Adipose tissue (tissue), 3 donors: ENCODE data around the gene CELA1. TPM values are rescaled to one million over a fixed set of nuclear protein-coding genes. Genes with fewer than 3 reads are reported as not detected.

ENCODE experiments used
- H3K27ac ChIP-seq: one replicate; pipeline ENCODE4 v1.5.1; 2013; ENCODE audit warnings: low read depth, low read length
- WGBS, 3 donors: extraction: QIAGEN DNeasy Blood & Tissue Kit; methylation state at CpG; one replicate each; pipeline ENCODE4 v1.1.7; 2013; 5-methylcytosine and 5-hydroxymethylcytosine counted together
- polyA plus RNA-seq, 3 donors: library from polyadenylated mRNA; stranded (reverse); fragments of 200-250 nt; gene quantifications; one replicate each; pipeline ENCODE4 v1.2.3, GENCODE V29; 2013
- donor health status: healthy with polysubstance abuse.
- donor health status: Bipolar disorder and iron deficiency.
- donor health status: healthy.

CELA1 gene
- polyA plus RNA-seq, 3 donors = not detected

- no peak overlapping the region for H3K27ac ChIP-seq
- WGBS, 3 donors = 67 to 86% (median 73%) methylated on average over 2 of the region's 2 CpGs
These were observed 32.3 kb upstream of the CELA1 start for GRCh38 chr12:51378749-51379148.

DNA sequence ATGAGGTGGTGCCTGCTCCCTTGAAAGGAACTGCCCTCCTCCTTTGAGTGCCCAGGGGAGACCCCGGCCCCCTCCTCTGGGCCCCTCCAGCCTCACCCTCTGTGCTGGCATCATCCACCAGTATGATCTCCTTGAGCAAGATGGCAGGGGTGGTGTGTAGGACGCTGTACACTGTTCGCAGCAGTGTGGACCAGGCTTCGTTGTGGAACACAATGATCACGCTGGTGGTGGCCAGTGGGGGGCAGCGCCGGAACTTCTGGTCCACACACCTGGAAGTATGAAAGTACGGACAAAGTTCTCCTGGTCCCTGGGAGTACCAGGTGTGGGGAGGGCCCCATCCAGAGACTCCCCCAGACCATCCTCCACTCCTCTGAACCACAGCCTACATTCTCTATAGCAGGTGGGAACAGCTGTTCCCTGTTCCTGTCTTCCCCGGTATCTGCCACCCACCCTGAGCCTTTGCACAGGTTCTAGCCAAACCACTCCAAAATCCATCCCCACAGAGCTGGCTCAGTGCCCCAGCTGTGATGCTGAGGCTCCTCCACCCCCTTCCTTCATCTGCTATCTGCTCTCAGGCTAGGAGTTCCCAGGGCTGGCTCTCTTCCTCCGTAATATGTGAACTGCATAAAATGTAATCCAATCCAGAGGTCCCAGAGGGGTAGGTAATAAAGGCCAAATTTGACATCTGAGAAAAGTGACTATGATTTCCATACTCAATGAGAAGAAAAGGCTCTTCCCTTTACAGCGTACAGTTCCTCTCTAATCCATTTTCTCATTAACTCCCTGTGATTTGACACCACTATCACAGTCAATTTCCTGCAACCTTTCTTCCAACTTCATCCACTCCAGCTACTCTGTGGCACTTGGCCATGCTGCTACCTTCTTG, 30.9 kb upstream of the CELA1 start:
- 79 to 87% (median 82%) methylated on average over 11 of the region's 11 CpGs for WGBS, 3 donors
- H3K27ac ChIP-seq = no peak overlapping the region

- H3K27ac ChIP-seq = no peak overlapping the region
These were observed 28.4 kb upstream of the CELA1 start for GRCh38 chr12:51374856-51375255.

GRCh38 chr12:51374361-51374760, 27.9 kb upstream of the CELA1 start:
- no peak overlapping the region for H3K27ac ChIP-seq
- 69 to 100% (median 69%) methylated on average over 2 of the region's 2 CpGs for WGBS, 3 donors

More at GRCh38 chr12:51374856-51375255, 28.4 kb upstream of the CELA1 start:
- WGBS, 3 donors = 71 to 80% (median 76%) methylated on average over 5 of the region's 5 CpGs

DNA sequence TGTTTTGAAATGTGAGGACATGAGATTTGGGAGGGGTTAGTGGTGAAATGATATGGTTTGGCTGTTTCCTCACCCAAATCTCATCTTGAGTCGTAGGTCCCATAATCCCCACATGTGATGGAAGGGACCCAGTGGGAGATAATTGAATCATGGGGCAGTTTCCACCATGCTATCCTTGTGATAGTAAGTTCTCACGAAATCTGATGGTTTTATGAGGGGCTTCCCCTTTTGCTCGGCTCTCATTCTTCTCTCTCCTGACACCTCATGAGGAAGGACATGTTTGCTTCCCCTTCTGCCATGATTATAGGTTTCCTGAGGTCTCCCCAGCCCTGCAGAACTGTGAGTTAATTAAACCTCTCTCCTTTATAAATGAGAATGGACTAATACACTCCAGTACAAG, 26.7 kb upstream of the CELA1 start:
- WGBS, 3 donors = 56 to 84% (median 70%) methylated on average over 3 of the region's 3 CpGs
- no peak overlapping the region for H3K27ac ChIP-seq

DNA sequence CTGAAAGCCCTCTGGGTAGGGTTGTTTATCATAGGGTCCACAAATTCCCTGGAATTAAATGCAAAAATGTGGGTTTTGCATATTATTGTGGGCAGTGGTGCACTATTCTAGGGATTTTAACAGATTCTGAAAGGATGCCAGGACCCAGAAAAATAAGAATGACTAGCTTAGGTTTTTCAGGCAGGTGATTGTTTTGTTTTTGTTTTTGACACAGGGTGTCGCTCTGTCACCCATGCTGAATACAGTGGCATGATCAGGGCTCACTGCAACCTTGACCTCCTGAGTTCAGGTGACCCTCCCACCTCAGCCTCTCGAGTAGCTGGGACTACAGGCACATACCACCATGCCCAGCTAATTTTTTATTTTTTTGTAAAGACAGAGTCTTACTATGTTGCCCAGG, 25.5 kb upstream of the CELA1 start:
- no peak overlapping the region for H3K27ac ChIP-seq
- 77 to 97% (median 90%) methylated on average over 2 of the region's 2 CpGs for WGBS, 3 donors

GRCh38 chr12:51371295-51371953, 24.9 kb upstream of the CELA1 start:
- 52 to 57% (median 55%) methylated on average over 8 of the region's 8 CpGs for WGBS, 3 donors

GRCh38 chr12:51370667-51371066, 24.2 kb upstream of the CELA1 start:
- WGBS, 3 donors = 93 to 97% (median 95%) methylated on average over 9 of the region's 9 CpGs
- no peak overlapping the region for H3K27ac ChIP-seq

More at GRCh38 chr12:51371295-51371953, 24.9 kb upstream of the CELA1 start:
- no peak overlapping the region for H3K27ac ChIP-seq

GRCh38 chr12:51369581-51369980, 23.1 kb upstream of the CELA1 start:
- no peak overlapping the region for H3K27ac ChIP-seq

DNA sequence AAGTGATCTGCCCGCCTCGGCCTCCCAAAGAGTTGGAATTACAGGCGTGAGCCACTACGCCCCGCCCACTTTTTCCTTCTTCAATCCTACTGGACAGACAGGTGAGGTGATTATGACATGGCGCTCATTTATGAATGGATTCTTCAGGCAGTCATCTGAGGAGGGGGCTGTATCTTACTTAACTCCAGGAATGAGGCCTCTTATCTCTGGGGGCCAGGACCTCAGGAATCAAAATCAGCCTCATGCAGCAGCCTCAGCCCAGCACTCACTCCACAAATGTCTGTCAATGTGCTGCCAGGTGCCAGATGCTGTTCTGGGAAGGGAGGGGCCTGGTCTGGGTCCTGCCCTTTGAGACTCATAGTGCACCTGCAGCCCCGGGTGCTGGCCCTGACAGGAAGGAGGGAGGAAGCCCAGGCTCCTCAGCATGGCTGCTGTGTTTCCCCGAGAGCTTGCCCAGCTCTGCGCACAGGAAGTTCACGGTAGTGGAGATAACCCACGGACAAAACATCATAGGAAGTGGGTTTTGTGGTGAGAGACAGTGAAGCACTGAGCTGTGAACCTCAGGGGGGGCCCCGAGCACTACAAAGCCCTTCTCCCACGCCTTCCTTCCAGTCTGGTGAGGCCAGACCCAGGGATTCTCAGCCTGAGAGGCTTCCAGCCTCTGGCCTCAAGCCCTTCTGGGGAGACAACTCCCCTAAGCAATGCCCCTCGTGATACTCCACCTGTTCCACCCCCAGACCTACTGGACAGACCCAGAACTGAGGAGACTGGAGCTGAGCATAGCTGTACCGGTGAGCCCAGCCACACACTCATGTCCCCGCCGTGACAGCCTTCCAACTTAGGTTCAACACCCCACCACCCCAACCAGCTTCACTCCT, 22.4 kb upstream of the CELA1 start:
- H3K27ac ChIP-seq = no peak overlapping the region
- WGBS, 3 donors = 43 to 78% (median 58%) methylated on average over 16 to 17 of the region's 17 CpGs

More at GRCh38 chr12:51369581-51369980, 23.1 kb upstream of the CELA1 start:
- WGBS, 3 donors = 64 to 93% (median 81%) methylated on average over 4 of the region's 4 CpGs

DNA sequence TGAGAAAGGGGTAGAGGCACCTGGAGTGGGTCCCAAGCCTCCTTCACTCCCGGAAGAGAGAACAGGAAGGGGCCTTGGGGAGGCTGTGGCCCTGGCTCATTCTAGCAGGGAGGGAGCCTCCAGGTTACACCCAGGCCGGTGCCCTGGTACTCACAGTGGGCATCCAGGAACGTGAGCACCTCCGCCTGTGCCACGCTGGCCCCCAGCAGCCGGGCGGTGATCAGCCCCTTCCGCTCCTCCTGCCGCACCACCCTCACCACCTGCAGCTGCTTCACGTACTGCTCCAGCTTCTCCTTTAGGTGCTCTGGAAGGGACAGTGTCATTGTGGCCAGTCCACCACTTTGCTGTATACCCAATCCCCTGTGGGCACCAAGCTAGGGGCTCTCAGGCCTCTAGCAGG, 18.8 kb upstream of the CELA1 start:
- WGBS, 3 donors = 92 to 94% (median 94%) methylated on average over 10 of the region's 10 CpGs
- no peak overlapping the region for H3K27ac ChIP-seq

DNA sequence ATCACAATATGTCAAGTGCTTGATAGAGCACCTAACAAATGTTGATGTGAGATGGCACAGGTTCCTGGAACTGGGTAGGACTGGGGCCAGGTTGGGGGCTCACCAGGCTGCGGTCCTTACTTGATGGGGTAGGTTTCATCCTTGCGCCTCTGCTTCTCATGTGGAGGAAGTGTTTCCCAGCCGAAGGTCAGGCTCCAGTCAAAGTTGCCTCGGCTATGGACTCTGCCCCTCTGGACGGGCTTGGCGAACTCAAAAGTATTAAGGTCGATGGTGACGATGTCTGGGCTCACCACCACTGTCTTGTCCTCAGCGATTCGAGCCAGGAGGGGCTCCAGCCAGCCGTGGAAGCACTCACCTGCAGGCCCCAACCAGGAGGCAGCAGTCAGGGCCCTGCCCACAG, 17.5 kb upstream of the CELA1 start:
- 86 to 94% (median 90%) methylated on average over 11 of the region's 11 CpGs for WGBS, 3 donors
- no peak overlapping the region for H3K27ac ChIP-seq

DNA sequence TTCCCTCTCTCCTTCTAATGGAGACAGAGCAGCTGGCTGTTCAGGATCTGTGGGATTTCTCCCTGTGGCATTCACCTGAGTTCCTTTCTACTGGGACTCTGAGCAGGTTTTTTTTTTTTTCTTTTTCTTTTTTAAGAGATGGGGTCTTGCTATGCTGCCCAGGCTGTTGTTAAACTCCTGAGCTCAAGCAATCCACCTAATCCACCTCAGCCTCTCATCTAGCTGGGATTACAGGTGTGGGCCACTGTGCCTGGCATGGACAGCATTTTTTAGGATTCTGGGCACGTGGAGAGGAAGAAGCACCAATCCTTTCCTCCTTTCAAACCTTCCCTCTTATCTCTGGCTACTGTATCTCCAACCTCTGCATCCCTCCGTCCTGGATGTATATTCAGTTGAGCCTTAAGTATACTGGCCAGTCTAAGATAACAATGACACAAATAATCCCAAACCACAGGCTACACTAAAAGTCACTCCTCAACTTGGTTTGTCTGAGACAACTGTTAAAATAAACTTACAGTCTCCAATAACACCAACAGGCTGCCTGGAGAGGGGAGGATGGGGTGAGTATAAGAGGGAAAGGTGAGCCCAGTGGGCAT, 16.4 kb upstream of the CELA1 start:
- 84 to 92% (median 86%) methylated on average over 2 of the region's 2 CpGs for WGBS, 3 donors

GRCh38 chr12:51362307-51362706, 15.8 kb upstream of the CELA1 start:
- no peak overlapping the region for H3K27ac ChIP-seq
- 87 to 94% (median 89%) methylated on average over 6 of the region's 6 CpGs for WGBS, 3 donors

More for the DNA sequence above, 16.4 kb upstream of the CELA1 start:
- no peak overlapping the region for H3K27ac ChIP-seq

- WGBS, 3 donors = 56 to 84% (median 71%) methylated on average over 8 of the region's 8 CpGs
- H3K27ac ChIP-seq = no peak overlapping the region
These were observed 14.9 kb upstream of the CELA1 start for GRCh38 chr12:51361161-51362016.

DNA sequence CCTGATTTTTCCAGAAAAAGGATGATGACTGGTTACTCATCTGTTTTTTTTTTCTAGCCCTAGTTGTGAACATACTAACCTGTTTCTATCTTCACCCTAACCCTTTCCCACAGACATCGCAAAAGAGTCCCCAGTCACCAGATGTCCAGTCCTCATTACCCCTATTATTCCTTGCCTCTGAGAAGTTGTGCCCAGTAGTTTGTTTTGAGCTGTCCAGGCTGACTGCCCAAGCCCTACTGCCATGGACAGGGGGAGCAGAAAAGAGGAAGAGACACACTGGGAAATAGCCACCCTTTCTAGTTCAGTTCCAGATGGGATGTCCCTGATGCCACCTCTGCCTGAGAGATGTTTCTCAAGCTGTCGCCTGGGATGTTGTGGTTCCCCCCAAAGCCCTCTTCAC, 13.8 kb upstream of the CELA1 start:
- no peak overlapping the region for H3K27ac ChIP-seq
- 87 to 92% (median 88%) methylated on average over 2 of the region's 2 CpGs for WGBS, 3 donors

DNA sequence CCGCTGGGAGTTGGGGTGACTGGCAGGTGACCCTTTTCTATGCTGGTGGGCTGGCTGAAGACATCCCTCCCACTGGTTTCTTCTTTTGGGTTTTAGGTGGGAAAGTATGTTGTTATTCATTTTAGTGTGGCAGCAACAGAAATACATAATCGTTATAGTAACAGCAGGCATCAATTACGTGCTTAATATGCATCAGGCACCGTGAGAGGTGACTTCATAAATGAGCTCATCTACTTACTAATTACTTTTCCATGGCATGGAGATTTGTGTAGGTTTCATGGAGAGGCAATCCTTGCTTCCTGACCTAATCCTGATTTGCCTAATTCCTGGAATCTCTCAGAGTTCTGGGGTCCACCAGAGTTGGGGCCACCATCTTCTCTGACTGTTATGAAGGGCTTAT, 13.4 kb upstream of the CELA1 start:
- 85 to 90% (median 88%) methylated on average over 4 of the region's 4 CpGs for WGBS, 3 donors
- no peak overlapping the region for H3K27ac ChIP-seq
